Measurements from ENCODE around the gene PIEZO1. TPM values are rescaled to one million over a fixed set of nuclear protein-coding genes. Genes with fewer than 3 reads are reported as not detected.

PIEZO1 gene
- total and polyA plus RNA-seq, 2 donors from 2014 or later = 103 to 124 TPM

DNA sequence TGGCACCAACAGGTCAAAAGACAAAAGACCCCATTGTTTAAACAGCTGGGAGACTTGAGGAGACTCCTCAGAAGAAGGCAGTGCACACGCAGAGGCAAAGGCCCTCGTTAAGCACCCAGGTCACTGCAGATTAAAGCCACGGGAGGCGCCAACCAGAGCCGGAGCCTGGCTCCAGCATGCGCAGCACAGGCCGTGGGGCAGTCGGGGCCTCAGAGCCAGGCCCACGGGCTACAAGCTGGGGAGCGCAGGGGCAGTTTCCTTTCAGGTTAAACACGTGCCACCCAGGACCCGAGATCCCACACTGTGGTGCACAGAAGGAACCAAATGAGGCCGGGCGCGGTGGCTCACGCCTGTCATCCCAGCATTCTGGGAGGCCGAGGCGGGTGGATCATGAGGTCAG is 9.2 kb downstream of the PIEZO1 start:
- Histone ChIP-seq H3K9ac (ENCODE audit: low read length in 3 of 3) (no peak overlapping the region), H3K9me3 (ENCODE audit: control insufficient read depth in 2 of 3, insufficient read depth in 1 of 3, low read length in 3 of 3) (no peaks in the 10 kb centered on the region), H3K27ac (ENCODE audit: low read depth in 2 of 2, low read length in 2 of 2) (no peak overlapping the region), H3K36me3 (ENCODE audit: control insufficient read depth in 2 of 3, insufficient read depth in 3 of 3, low read length in 3 of 3) (no peaks in the 10 kb centered on the region), H3K27me3 (ENCODE audit: control insufficient read depth, insufficient read depth, low read length) (no peaks in the 10 kb centered on the region), H3K4me3 (ENCODE audit: low read length in 3 of 3) (no peak overlapping the region), H3K4me1 (ENCODE audit: control insufficient read depth in 2 of 3, insufficient read depth in 2 of 3, low read depth in 1 of 3, low read length in 3 of 3) (peaks cover 0 to 37% (median 8%) of the 10 kb centered on the region in 3 donors)
- DNase-seq (no peak), FAIRE-seq (no peak)
- no peak for TF ChIP-seq CTCF (IDR thresholded peaks at IDR 0.05; ENCODE audit: borderline replicate concordance, extremely low read depth, insufficient read depth)
- intact Hi-C loops (cut with DNase I) = no loop called here

DNA sequence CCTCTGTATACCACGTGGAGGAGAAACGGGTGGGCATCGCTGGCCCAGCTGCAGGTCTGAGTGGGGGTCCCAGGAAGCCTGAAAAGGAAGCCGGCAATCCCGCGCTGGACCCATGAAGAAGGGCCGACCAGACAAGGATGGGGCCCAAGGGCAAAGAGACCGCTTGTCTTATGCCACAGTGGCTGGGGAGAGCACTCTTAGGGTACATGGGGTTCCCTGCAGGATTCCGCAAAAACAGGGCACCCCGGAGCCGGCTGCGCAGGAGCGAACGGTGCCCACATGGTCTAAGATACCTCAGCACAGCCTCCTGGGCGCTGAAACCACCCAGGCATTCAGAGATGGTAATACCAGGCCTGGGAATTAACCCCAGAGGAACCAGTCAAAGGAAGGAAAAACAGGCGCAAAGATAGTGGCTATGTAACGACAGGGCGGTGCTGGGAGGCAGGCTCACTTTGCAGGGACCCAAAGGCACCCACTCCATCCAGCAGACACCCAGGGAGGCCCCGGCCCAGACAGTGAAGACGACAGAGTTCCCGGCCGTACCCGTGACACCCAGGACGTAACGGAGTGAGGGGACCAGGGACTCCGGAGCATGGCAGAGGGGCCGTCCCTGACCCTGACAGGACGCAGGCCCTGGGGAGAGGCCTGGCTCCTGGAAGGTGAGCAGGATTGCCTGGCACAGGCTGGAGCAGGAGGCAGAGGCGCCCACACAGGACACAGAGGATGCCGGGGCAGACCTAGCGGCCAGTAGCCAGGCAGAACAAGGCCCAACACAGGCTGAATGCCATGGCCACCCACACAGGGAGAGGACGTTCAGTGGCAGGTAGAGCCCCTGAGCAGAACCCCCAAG is 10.3 kb downstream of the PIEZO1 start:
- Histone ChIP-seq H3K27ac (ENCODE audit: low read depth in 2 of 2, low read length in 2 of 2) (no peak overlapping the region), H3K4me3 (ENCODE audit: low read length in 3 of 3) (no peak overlapping the region), H3K9ac (ENCODE audit: low read length in 3 of 3) (peak overlapping the region in 1 of 3 donors; percentile 19), H3K9me3 (ENCODE audit: control insufficient read depth in 2 of 3, insufficient read depth in 1 of 3, low read length in 3 of 3) (no peaks in the 10 kb centered on the region), H3K27me3 (ENCODE audit: control insufficient read depth, insufficient read depth, low read length) (no peaks in the 10 kb centered on the region), H3K4me1 (ENCODE audit: control insufficient read depth in 2 of 3, insufficient read depth in 2 of 3, low read depth in 1 of 3, low read length in 3 of 3) (peaks cover 0 to 39% (median 7%) of the 10 kb centered on the region in 3 donors), H3K36me3 (ENCODE audit: control insufficient read depth in 2 of 3, insufficient read depth in 3 of 3, low read length in 3 of 3) (no peaks in the 10 kb centered on the region)
- FAIRE-seq = no peak
- intact Hi-C loops (cut with DNase I) = no loop called here
- TF ChIP-seq CTCF (IDR thresholded peaks at IDR 0.05; ENCODE audit: borderline replicate concordance, extremely low read depth, insufficient read depth) = no peak
- DNase-seq = no peak

- FAIRE-seq (no peak), DNase-seq (peak in 4 of 5 donors; percentile 59 to 85 (median 71))
- TF ChIP-seq CTCF (IDR thresholded peaks at IDR 0.05; ENCODE audit: borderline replicate concordance, extremely low read depth, insufficient read depth) = no peak
- no peaks in the 10 kb centered on the region for H3K9me3 ChIP-seq (ENCODE audit: control insufficient read depth in 2 of 3, insufficient read depth in 1 of 3, low read length in 3 of 3)
- no peaks in the 10 kb centered on the region for H3K27me3 ChIP-seq (ENCODE audit: control insufficient read depth, insufficient read depth, low read length)
- H3K4me3 ChIP-seq (ENCODE audit: low read length in 3 of 3) = no peak overlapping the region
- H3K9ac ChIP-seq (ENCODE audit: low read length in 3 of 3) = no peak overlapping the region
- intact Hi-C loops (cut with DNase I) = no loop called here
- no peak overlapping the region for H3K27ac ChIP-seq (ENCODE audit: low read depth in 2 of 2, low read length in 2 of 2)
- peaks cover 0 to 39% (median 9%) of the 10 kb centered on the region in 3 donors for H3K4me1 ChIP-seq (ENCODE audit: control insufficient read depth in 2 of 3, insufficient read depth in 2 of 3, low read depth in 1 of 3, low read length in 3 of 3)
- H3K36me3 ChIP-seq (ENCODE audit: control insufficient read depth in 2 of 3, insufficient read depth in 3 of 3, low read length in 3 of 3) = no peaks in the 10 kb centered on the region
These were observed 11.2 kb downstream of the PIEZO1 start for GRCh38 chr16:88773812-88774291.

Data from kidney (tissue), 14 donors.